ENCODE measurements around the gene ST6GALNAC2.

Gene ST6GALNAC2

DNA sequence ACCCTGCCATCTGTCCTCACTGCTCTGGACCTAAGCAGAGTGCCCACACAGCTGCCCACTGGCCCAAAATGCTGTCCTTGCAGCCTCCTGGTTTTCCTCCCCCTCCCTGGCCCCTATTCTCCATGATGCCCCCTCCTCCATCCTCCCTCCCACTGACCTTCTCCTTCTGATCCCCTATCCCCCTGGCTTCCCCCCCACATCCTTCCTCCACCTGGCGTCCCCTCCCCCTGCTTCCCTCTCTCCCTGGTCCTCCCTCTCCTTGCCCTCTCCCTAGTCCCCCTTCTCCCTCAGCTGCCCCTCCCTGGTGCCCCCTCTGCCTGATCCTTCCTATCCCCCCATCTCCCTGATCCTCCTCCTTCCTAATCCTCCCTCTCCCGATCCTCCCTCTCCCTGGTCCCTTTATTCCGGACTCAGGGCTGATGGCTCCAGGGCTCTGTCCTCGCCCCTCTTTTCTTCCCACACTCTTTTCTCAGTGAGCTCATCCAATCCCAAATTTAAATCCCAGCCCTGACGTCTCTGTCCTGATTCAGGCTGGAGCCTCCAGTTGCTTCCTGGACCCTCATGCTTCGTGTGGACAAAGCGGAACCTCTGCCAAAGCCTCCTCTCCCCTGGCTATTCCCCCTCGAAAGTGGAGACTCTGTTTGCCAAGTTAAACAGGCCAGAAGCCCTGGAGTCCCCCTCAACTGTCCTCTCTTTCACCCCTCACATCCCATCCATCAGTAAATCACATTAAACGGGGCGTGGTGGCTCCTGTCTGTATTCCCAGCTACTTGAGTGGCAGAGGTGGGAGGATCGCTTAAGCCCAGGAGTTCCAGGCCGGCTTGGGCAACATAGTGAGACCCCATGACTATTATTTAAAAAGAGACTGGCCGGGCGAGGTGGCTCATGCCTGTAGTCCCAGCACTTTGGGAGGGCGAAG lies 66.4 kb downstream of the ST6GALNAC2 start:
- TF ChIP-seq, protein P1, sequence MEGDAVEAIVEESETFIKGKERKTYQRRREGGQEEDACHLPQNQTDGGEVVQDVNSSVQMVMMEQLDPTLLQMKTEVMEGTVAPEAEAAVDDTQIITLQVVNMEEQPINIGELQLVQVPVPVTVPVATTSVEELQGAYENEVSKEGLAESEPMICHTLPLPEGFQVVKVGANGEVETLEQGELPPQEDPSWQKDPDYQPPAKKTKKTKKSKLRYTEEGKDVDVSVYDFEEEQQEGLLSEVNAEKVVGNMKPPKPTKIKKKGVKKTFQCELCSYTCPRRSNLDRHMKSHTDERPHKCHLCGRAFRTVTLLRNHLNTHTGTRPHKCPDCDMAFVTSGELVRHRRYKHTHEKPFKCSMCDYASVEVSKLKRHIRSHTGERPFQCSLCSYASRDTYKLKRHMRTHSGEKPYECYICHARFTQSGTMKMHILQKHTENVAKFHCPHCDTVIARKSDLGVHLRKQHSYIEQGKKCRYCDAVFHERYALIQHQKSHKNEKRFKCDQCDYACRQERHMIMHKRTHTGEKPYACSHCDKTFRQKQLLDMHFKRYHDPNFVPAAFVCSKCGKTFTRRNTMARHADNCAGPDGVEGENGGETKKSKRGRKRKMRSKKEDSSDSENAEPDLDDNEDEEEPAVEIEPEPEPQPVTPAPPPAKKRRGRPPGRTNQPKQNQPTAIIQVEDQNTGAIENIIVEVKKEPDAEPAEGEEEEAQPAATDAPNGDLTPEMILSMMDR (IDR thresholded peaks at IDR 0.05), result no peak

DNA sequence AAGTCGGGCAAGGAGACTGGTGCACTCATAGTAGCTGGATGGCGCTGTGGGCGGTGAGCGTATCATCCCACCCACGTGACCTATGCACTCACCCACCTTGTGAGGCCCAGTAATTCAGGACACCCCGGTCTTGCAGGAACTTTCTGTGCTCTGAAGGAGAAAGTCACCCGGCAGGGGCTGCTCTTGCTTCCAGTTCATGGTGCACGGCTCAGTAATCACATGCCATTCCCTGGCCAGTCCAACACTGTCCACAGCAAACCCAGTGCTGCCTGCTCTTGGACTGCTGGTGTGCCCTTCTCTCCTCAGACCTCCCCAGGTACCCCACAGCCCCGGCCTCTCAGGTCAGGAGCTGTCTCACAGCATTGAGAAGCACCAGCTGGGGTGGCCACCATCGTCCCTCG lies 68.0 kb downstream of the ST6GALNAC2 start:
- TF ChIP-seq, protein P1 (IDR thresholded peaks at IDR 0.05), result no peak

Measured in LNCAP (cell line).